Stimulated activated CD8-positive, alpha-beta memory T cell treated with anti-CD3 and anti-CD28 coated beads, Interleukin-4, amount 100 ng/mL, for 48 hours (primary cell): ENCODE measurements around the gene PKD1L1.

Source experiments
- DNase-seq: peaks from one replicate; pipeline ENCODE4 v3.0.0-alpha.2; 2020

The PKD1L1 gene

DNA sequence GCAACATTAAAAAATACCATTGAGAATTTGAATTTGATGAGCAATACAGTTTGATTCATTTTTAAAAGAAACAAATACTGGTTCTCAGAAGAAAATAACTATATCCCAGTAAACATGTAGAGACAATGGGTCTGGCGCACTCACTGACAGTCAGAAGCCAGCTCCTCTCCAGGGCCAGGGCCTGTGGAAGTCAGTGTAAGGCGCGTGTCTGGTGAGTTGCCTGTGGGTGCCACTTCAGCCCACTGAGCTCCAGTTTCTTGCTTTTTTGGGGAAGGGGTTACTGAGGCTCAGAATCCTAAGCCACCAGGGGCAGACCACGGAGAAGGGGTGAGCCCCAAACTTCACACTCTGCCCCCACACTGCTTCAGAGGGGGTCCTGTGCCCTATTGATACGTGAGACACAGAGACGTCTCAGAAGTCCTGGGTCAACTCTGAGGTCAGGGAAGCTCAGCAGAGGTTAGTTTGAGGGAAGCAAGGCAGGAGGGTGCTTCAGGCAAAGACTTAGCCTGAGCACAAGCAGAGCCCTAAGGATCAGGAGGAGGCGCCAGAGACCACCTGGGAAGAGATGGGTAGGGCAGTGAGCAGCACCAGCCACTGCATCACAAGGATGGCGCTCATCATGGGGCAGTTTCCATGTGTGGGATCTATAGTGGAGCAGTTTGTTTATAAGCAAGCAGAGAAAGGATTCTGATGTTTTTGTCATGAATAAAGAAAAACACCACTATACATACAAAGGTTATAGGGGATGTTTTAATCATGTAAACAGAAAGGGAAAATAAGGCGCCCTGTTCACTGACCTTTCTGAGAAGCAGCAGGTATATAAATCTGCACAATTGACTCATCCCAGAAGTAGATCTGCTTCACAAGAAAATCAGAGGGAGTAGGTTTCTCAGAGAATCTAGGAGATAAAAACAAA is 95.7 kb downstream of the PKD1L1 start:
- no peak for DNase-seq

GRCh38 chr7:47847207-47847606 is 101.1 kb downstream of the PKD1L1 start:
- DNase-seq = no peak

DNA sequence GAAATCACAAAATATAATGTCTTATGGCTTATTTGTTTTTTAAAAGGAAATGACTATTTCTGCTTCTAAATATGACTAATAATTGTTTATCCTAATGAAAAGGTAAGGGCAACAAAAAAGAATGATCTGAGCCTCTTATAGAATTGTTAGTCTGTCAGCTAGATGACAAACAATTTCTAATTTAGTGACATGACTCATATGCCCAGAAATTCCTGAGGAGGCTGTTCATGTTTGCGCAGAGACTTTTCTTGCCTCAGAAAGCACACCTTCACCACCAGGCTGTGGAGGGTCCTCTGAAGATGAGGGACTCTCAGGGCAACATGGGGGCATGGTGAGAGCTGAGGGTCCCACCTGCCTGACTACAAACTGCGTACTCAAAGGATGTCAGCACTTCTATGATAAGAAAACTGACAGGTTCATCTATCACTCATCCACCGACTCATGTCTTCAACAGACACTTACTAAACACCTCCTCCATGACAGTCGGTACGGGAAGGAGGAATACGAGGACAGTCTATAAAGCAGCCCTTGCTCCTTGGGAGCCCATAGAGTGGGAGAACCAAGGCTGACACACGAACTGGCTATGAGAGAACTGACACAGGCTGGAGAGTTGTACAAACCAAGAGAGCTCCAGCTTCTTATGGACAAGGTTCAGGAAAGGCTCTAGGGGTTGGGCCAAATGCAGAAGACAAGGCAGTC is 102.0 kb downstream of the PKD1L1 start:
- no peak for DNase-seq

- DNase-seq = no peak
Observed at GRCh38 chr7:47844311-47844710, 104.0 kb downstream of the PKD1L1 start.

GRCh38 chr7:47843291-47843690 is 105.0 kb downstream of the PKD1L1 start:
- no peak for DNase-seq

DNA sequence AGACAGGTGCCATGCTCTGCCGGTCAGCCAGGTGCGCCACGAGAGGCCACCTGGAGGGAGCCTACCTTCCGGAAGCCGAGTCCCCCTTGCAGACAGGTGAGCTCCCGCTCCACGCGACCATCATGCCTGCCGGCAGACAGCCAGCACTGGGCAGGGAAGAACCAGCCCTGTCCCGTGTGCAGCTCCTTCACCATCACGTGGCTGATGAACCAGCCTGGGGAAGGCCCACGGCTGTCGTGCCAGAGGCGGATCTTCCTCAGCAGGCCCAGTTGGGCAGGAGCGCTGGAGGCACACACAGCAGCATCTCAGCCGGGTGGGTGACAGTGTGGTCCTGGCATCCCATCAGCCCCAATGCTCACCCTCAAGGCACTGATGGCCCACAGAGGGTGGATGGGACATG is 108.9 kb downstream of the PKD1L1 start:
- DNase-seq = no peak

- no peak for DNase-seq
Observed at GRCh38 chr7:47837826-47838225, 110.4 kb downstream of the PKD1L1 start.

DNA sequence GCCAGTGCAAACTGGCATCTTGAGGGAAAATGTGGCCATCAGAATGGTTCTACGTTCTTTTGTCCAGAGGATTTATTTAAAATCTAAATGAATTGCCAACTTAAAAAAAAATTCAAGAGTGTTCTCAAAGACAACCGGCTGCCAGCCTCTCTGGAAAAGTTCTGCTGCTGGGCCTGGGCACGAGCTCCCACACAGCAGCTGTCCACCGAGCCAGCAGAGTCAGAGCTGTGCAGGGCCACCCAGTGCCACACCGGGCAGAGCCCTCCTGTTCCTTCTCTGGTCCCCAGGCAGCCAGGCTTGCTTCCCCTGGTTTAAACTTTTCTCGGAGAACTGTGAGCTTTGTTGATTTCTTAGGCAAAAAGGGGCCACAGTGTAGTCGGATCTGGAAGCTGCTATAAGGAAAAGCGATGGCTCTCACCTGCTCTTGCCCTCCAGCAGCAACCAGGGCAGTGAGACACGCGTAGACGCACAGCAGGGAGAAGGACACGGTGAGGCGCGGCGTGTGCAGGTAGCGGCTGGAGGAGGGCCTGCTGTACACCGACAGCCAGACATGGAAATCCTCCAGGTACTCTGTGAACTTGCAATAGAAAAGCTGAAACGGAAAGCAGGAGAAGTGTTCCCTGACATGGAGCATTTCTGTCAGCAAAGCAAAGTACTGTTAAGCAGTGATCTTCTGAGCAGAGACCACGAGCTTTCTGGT is 111.6 kb downstream of the PKD1L1 start:
- DNase-seq = no peak

DNA sequence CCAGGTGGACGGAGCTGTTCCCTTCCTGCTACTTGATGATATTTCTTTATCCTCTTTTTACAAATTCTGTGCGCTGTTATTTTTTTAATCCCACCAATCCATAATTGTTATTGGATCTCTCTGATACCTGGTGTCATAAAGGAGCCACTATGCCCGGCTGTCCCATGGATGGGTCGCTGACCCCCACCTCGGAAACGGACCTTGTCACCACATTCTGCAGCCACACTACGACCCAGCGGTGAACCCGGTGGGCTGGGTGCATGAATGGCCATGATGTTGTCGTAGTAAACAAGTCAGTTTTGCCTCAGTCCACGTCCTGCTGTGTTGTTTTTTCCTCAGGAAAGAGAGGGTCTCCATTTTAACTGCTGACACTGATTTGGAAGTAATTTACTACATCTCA is 112.2 kb downstream of the PKD1L1 start:
- DNase-seq = no peak

- DNase-seq = no peak
Observed at GRCh38 chr7:47833211-47833610, 115.1 kb downstream of the PKD1L1 start.

GRCh38 chr7:47832105-47832715 is 116.1 kb downstream of the PKD1L1 start:
- DNase-seq = no peak

GRCh38 chr7:47830015-47830414 is 118.3 kb downstream of the PKD1L1 start:
- DNase-seq = no peak

DNA sequence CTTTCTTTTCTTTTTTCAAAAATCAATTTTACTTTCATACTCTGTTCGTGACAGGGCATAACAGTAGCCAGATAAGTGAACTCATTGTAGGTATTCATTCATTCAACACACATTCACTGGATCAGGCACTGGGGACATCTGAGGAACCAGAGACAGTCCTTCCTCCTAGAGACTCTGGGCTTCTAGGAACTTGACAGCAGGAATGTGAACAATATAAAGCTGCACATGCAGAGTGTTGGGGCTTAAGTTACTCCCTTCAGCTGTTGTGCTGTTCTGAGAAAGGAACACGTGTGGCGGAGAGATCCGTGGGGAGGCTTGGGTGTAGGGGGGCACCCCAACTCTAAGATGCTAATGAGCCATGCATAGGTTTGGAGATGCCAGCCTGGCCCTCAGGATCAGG is 120.4 kb downstream of the PKD1L1 start:
- no peak for DNase-seq

GRCh38 chr7:47827351-47827756 is 120.9 kb downstream of the PKD1L1 start:
- DNase-seq = no peak

DNA sequence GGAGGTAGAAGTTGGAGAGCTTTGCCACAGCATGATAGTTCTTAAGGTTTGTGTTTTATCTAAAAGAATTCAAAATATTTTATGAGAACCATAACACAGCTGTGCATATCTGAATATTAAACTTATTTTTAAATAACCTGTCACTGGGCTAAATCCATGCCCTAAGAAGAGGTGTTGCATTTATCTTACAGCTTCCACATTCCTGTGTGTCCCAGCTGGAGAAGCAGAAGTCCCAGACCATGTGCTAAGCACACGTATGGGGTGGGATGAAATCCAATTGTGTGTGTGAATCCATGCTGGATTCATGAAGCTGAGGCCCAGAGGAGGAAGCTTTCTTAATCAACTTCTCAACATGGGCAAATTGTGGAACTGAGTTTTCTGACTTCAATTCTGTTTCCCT is 121.5 kb downstream of the PKD1L1 start:
- no peak for DNase-seq

GRCh38 chr7:47819607-47819920 is 128.7 kb downstream of the PKD1L1 start:
- DNase-seq = no peak

DNA sequence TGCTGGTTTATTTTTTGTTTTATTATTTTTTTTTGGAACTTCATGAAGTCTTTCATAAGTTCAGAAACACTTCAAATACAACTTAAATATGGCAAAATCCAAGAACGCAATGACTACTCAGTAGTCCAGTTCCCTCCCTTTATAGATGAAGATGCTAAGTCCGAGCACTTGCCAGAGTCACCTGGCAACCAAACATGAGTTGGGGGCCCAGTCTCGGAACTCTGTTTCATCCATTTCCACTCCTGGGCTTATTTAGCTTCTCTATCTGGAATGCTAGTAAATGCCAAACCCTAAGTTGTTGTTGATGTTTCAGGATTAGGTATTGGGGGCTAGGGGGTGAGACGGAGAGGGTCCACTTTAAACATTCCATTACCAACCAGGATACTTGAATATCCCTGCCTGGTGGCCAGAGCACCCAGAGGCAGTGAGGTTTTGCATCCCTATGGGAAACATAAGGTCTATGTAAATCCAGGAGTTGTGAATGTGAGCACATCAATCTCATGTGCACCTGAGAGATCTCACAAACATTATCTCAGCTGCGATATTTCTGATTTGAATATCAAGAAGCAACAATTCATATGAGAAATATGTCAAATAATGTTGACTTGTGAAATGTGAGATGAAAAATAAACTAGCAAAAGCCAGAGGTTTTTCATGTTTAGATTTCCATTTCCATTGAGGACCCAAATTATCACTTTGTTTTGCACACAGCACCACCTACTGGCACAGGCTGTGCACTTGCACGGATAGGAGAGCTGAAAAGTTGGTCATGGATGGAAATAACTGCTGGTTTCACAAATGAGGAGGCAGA is 129.3 kb downstream of the PKD1L1 start:
- DNase-seq = peak; percentile 76

DNA sequence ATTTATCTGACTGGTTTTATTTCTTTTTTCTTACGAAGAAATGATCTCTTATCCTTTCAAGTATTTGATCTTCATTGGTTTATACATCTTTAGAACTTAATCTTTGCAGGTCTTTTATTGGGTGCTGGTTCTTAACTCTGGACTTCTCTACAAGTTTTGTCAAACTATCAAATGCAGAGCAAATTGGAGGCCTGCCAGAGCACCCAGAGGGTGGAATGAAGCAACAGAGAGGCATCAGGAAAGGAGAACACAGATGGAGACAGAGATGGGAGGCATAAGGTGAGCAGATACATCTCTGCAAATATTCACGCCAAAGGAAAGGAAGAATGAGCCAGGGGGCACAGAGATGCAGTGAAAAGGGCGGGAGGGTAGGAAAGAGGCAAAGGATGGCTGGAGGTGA is 130.3 kb downstream of the PKD1L1 start:
- no peak for DNase-seq

DNA sequence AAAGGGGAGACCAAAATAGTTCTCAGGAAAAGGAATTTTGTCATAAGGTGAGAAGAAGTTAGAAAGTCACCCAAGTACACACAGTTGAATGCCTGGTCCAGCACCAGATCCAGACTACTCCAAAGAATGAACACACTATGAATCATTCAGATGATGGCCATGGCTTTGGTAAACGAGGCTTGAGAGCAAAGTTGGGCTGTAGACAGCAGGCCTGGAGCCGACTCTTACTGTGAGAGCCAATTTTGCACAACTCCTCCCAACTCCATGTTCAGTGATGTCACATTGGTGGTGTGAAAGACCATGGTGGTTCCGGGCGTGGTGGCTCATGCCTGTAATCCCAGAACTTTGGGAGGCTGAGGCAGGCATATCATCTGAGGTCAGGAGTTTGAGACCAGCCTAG is 131.6 kb downstream of the PKD1L1 start:
- no peak for DNase-seq

GRCh38 chr7:47815867-47816266 is 132.4 kb downstream of the PKD1L1 start:
- no peak for DNase-seq

DNA sequence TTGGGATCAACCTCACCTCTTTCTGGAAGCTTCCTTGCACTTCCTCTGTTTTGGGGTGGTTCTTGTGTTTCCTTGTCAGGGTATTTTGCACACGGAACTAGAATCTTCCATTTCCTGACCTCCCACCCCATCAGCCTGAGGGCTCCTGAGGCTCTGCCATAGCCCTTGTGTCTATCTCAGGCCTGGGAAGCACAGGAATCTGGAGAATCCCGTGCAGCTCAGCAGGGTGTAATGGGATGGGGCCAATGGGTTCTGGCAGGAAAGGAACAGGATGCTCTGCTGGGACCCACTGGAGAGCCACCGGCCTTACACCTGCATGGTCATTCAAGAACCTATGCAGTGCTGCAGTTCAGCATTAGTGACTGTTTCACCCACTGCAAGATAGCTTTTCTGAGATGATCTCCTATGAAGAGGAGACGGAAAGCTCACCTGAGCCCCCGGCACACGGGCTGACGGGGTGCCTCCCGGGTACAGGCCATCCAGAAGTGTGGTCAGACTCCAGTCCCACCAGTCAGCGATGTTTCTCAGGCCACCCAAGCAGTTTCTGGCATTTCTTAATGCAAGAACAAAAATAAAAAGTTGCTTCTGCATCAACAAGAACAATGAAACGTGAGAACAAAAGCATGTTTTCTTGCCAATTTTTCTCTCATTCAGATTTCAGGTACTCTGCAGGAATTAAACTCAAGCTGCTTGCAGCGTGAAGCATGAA is 133.2 kb downstream of the PKD1L1 start:
- DNase-seq = no peak
